Neural progenitor cell (in vitro differentiated cells): ENCODE measurements around the gene RCAN3.

Experiments used
- EZH2 ChIP-seq: fragments of 200-600 bp; sonication (generic); IDR thresholded peaks from 2 replicates; pipeline ENCODE4 v1.6.1; 2017; ENCODE audit warnings: antibody characterized with exemption, mild to moderate bottlenecking, moderate library complexity
- EZH2phosphoT487 ChIP-seq: fragments of 200-600 bp; sonication (generic); IDR thresholded peaks from 2 replicates; pipeline ENCODE4 v1.6.1; 2017; ENCODE audit warnings: antibody characterized with exemption
- TF ChIP-seq, protein P1 (sequence below): fragments of 200-600 bp; sonication (generic); IDR thresholded peaks from 2 replicates; pipeline ENCODE4 v1.5.1; 2017; ENCODE audit warnings: antibody characterized with exemption, mild to moderate bottlenecking

DNA sequence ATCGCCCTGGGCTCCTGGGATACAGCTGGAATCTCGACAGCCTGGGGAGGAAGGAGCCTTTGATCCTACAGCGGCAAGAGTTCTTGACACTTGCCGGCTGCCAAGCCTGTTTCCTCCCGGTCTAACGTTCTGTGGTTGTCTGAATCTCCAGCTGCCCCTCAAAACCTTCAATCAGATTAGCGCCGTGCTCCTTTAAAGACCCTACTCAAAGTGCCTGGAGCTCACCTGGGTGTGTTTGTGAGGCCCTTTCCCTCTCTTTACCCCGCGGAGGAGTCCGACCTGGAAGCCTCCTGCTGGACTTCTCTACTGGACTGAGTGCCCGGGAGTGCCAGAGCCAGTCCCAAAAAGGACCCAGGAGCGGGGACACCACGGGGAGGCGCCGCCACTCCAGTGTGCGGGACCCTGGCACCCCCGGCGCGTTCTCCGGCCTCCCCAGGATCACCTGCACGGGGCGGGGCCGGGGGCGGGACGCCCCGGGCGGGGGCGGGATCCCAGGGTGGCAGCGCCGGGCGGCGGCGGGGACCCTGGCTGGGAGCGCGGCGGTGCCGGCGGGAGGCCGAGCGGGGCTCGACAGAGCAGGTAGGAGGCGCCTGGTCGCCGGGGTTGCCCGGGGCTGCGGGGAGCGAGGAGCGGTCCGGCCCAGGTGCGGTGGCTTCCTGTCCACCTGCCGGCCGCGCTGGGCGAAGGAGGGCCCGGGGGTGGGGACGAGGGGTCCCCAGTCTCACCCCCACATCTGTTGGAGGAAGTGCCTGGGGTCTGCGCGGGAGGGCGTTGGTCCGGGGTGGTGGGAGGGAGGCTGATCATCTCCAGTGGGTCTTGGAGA lies 53.2 kb downstream of the RCAN3 start, which contains the start of gene NCMAP:
- peak; percentile 62 for TF ChIP-seq EZH2
- TF ChIP-seq, protein P1, sequence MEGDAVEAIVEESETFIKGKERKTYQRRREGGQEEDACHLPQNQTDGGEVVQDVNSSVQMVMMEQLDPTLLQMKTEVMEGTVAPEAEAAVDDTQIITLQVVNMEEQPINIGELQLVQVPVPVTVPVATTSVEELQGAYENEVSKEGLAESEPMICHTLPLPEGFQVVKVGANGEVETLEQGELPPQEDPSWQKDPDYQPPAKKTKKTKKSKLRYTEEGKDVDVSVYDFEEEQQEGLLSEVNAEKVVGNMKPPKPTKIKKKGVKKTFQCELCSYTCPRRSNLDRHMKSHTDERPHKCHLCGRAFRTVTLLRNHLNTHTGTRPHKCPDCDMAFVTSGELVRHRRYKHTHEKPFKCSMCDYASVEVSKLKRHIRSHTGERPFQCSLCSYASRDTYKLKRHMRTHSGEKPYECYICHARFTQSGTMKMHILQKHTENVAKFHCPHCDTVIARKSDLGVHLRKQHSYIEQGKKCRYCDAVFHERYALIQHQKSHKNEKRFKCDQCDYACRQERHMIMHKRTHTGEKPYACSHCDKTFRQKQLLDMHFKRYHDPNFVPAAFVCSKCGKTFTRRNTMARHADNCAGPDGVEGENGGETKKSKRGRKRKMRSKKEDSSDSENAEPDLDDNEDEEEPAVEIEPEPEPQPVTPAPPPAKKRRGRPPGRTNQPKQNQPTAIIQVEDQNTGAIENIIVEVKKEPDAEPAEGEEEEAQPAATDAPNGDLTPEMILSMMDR: no peak
- TF ChIP-seq EZH2phosphoT487: peak; percentile 57
